Measurements from ENCODE around the gene NDUFB3.

DNA sequence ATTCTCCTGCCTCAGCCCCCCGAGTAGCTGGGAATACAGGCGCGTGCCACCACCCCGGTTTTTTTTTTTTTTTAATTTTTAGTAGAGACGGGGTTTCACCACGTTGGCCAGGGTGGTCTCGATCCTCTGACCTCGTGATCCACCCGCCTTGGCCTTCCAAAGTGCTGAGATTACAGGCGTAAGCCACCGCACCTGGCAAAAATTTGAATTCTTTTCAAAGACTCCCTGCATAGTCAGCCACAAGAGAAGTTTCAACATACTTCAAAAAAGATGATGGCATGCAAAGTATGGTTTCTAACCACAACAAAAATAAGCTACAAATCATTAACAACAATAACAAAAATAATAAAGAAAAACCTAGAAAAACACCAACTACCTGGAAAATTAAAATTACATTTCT is 22.3 kb upstream of the NDUFB3 start:
- TF ChIP-seq, protein P1, sequence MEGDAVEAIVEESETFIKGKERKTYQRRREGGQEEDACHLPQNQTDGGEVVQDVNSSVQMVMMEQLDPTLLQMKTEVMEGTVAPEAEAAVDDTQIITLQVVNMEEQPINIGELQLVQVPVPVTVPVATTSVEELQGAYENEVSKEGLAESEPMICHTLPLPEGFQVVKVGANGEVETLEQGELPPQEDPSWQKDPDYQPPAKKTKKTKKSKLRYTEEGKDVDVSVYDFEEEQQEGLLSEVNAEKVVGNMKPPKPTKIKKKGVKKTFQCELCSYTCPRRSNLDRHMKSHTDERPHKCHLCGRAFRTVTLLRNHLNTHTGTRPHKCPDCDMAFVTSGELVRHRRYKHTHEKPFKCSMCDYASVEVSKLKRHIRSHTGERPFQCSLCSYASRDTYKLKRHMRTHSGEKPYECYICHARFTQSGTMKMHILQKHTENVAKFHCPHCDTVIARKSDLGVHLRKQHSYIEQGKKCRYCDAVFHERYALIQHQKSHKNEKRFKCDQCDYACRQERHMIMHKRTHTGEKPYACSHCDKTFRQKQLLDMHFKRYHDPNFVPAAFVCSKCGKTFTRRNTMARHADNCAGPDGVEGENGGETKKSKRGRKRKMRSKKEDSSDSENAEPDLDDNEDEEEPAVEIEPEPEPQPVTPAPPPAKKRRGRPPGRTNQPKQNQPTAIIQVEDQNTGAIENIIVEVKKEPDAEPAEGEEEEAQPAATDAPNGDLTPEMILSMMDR (IDR thresholded peaks at IDR 0.05) = no peak
- TF ChIP-seq POLR2A (IDR thresholded peaks at IDR 0.05) (no peak), EP300 (IDR thresholded peaks at IDR 0.05) (no peak)

All from gastroesophageal sphincter (tissue), 3 donors.